ENCODE measurements around the gene ATF7.
"Not testable (repeated sequence)": the region's sequence is repeated elsewhere in the genome, so short reads cannot be mapped to it uniquely, and the experiment has no call there.

ATF7 gene

DNA sequence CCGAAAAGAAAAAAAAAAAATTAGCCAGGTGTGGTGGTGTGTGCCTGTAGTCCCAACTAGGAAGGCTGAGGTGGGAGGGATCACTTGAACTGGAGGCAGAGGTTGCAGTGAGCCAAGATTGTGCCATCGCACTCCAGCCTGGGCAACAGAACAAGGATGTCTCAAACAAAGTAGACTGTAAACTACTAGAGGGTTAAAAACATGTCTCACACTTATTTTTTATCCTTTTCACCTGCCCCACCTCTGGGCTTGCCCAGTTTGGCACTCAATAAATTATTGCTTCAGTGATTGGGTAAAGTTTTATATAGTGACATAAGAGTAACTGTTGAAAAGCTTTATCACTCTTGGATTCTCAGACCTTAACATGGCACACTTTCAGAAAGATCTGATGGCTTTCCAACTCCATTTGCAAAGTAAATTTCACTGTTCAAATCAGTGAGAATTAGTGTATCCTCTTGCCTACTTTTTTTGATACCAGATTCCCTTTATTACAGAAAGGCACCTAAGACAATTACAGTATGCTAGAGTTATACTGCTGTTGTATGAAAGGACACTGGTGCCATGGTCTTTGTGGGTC is 62.6 kb downstream of the ATF7 start:
- no peak for DNase-seq

DNA sequence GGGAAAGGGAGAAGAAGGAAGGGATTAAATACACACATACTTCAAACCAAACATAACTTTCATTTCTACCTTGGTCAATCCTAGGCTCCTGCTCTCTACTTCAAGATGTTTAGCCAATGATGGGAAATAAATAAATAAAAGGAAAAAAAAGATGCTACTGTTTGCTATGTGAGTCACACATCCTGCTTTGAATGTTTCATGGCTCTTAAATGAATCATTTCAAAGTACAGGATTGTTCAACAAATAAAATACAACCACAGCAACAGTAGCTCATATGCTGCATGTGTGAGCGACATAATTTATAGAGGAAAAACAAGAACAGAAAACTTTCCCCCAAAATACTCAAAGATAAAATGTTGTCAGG is 64.6 kb downstream of the ATF7 start:
- peak; percentile 86 for DNase-seq

DNA sequence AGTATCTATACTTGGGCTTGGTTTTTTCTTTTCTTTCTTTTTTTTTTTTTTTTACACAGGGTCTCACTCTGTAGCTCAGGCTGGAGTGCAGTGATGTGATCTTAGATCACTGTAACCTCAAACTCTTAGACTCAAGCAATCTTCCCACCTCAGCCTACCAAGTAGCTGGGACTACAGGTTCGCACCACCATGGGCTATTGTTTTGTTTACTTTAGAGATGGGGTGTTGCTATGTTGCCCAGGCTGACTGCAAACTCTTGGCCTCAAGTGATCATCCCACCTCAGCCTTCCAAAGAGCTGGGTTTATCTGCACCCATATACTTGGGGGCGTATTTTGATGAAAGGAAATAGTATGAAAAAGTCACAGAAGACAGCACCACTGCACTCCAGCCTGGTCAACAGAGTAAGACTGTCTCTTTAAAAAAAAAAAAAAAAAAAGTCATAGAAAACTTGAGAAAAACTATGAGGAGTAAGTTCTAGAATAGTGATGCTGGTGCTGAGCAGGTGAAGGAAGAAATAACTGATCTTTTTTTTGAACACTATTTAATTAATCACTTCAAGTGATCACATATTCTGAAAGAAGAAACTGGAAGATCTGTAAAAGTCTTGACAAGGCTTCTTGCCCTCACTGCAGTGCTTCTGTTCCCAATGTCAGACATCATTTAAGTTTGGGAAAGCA is 65.1 kb downstream of the ATF7 start:
- DNase-seq, result peak; percentile 10

DNA sequence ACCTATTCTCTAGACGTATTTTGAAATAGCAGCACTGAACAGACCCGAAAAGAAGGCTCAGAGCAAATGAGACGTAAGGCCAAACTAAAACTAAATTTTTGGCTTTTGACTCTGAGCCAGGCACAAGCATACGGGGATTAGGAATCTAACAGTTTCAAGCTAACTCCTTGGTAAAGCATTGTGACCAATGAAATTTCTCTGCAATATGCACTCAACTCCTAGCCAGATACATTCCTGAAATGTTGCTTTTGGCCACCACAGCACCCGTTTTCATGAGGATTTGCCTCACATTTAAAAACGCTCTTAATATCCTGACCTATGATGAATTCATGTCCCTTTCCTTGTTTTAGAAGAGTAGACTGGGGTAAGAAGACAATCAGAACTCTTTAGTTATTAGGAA is 65.8 kb downstream of the ATF7 start:
- DNase-seq, result peak; percentile 74

DNA sequence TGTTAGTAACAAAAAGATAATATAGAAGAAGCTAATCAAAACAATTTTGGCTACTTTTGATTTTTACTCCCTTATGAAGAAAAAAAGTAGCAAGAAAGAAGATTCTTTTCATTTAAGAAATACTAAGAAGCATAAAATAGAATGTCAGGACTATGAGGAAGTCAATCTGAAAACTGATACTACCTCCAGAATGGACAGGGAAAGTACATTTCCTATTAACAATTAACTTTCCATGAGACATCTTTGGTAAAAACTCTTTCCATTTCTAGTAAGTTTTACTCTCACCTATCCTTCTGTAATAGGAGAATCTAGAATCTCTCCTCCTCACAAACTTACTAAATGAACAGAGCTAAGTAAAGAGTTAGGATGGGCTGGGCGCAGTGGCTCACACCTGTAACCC is 67.6 kb downstream of the ATF7 start:
- no peak for DNase-seq

DNA sequence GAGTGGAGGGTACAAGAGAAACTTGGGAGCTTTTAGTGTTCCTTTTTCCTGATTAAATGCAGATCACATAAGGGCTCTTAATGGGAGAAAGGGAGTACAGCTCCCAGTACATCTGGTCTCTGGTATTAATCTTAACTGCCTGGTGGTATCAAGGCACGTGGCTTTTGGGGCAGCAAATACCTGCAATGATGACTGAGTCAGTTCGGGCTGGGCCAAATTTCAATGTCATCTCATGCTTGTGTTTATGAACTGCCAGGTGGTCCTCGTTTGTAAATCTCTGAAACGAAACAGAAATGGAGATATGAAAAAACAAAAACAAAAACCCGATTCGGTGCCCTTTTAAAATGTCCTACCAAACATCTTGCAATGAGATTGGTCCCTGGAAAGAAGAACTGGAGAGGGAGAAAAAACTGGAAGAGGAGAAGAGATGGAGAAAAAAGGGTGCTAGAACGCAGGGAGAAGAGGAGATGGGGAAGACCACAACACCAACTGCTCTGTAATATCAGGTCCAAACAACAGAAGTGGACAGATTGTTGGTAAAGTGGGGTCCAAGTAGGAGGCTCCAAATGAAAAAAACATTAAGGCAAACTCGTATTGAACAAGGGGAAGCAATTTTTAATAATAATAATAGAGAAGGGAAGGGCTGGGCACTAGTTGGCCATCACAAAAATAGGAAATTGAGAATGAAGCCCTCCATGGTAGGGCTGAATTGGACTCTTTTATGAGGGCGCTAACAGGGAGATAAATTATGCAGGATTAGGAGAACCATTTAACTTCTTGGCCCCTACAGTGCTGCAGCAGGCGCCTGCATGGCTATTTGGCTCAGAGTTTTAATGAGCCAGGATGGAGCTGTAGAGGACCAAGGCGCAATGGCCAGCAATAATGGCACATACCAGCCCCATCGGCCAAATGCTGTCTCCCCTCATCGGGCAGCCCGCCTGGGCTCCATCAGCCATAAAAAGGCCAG is 73.5 kb downstream of the ATF7 start:
- DNase-seq, result no peak

DNA sequence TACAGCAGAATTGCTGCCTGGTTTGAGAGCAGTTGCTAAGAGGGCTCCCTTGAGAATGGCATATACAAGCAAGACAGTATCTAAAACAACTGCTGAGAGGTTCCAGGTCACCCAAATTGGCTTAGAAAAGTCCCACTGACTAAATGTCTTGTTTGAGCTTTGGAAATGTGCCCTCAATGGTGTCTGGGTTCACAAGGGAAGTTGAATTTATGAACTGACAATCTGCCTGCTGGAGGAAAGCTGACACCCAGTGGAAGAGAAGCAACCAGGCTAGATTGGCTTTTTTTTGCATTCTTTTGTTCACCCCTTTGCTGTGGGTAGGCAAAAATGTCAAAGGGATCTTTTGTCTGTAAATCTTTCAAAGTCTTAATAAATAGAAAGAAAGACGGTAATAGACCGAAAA is 74.3 kb downstream of the ATF7 start:
- no peak for DNase-seq

DNA sequence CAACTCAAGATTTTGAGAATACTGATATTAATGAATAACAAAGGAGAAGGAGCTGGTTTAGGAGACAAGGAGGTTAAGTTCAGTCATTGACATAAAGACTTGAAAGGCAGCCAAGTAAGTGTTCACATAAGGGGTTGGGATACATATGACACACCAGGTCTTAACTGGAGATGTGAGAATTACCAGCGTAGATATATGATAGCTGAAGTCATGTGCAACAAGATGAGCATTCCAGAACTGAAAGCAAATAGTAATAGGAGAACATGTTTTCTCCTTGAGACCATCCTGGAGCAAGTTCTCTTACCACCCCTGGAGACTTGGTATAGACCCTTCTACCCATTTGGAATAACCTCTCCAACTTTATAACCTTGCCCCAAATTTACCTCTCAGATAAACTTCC is 75.6 kb downstream of the ATF7 start:
- peak; percentile 5 for DNase-seq

DNA sequence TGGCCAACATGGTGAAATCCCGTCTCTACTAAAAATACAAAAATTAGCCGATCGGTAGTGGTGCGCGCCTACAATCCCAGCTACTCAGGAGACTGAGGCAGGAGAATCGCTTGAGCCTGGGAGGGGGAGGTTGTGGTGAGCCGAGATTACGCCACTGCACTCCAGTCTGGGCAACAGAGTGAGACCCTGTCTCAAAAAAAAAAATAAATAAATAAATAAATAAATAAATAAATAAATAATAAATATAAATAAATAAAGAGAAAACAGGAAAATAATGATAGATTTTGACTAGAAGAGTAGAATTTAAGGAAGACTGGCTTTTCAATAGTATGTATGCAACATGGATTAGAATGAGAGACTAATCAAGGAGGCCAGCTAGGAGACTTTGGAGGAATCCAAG is 76.1 kb downstream of the ATF7 start:
- DNase-seq, result not testable (repeated sequence)

DNA sequence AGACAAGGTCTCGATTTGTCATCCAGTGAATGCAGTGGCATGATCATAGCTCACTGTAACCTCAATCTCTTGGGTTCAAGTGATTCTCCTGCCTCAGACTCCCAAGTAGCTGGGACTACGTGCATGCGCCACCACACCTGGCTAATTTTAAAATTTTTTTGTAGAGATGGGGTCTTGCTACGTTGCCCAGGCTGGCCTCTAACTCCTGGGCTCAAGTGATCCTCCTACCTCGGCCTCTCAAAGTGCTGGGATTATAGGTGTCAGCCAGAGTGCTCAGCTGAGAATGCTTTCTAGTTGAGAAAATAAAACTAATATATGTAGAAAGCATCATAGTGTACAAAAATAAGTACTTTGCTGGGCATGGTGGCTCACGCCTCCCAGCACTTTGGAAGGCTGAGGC is 77.8 kb downstream of the ATF7 start:
- not testable (repeated sequence) for DNase-seq

DNA sequence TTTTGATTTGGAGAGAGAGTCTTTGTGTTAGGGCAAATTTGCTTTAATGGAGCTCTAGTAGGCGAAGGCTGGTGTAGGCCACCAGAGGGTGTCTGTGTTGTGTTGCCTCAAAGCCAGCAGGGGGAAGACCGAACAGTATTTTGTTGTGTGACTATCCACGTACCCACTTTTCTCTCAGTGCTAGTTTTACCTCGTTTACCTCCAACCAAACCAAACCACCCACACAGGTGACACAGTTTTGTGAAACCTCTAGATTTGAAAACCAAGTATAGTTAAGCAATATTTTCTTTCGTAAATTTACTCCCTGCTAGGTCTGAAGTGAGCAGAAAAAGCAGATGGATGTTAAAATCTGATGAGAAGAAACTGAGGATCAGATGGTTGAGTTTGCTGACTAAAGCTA is 82.6 kb downstream of the ATF7 start:
- DNase-seq, result peak; percentile 66

DNA sequence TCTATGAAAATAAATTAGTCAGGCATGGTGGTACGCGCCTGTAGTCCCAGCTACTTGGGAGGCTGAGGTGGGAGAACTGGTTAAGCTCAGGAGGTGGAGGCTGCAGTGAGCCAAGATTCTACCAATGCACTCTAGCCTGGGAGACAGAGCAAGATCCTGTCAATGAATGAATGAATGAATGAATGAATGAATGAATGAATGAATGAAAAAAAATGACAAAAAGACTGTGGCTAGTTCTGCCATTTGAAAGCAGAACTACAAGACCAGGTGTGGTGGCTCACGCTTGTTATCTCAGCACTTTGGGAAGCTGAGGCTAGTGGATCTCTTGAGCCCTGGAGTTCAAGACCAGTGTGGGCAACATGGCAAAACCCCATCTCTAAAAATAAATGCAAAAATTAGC is 86.7 kb downstream of the ATF7 start:
- DNase-seq, result no peak

DNA sequence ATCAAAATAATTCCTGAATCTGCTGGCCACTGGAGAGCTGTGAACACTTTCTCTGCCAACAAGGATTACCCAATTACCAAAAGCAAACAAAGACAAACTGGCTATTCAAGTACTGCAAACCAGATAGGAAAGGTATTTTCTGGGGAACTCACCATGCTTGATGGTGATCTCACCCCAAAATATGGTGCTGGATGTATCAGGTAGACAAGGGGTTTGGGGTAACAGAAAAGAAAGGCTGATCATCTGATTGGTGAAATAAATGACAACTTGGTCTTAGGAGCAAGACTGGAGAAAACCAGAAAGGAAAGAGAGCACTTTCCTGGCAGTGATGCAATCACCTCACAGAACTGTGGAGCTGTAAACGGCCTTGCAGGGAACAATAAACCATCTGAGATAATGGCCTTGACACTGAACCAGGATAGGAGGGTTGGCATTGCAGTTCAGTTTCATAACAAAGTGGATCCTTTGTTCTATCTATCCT is 87.9 kb downstream of the ATF7 start:
- peak; percentile 13 for DNase-seq

DNA sequence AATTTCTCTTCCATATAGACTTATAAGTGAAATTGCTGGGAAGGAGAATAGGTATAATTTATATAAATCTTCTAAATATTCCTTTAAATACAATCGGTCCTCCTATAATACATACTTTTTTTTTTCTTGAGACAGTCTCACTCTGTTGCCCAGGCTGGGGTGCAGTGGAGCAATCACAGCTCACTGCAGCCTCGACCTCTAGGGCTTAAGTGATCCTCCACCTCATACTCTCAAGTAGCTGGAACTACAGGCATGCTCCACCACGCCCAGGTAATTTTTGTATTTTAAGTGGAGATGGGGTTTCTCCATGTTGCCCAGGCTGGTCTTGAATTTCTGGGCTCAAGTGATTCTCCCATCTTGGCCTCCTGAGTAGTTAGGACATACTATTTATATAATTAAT is 89.2 kb downstream of the ATF7 start:
- DNase-seq, result no peak

DNA sequence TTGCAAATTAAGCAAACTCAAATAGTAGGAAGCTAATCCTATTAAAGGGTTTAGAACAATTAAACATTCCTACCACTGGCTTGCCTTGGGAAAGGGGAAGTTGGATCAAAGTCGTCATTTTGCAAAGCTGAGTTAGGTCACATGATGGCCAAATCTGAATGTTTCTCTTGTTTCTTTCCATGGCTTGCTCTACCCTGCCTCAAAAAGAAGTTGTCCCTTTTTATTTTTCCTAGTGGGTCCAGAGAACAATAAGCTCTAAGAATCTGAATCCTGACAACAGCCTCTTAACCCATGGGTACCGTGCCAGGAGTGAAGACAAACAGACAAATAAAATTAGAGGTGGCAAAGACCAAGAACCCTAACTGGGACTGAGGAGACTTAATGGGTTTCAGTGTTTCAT is 92.7 kb downstream of the ATF7 start:
- DNase-seq, result no peak

DNA sequence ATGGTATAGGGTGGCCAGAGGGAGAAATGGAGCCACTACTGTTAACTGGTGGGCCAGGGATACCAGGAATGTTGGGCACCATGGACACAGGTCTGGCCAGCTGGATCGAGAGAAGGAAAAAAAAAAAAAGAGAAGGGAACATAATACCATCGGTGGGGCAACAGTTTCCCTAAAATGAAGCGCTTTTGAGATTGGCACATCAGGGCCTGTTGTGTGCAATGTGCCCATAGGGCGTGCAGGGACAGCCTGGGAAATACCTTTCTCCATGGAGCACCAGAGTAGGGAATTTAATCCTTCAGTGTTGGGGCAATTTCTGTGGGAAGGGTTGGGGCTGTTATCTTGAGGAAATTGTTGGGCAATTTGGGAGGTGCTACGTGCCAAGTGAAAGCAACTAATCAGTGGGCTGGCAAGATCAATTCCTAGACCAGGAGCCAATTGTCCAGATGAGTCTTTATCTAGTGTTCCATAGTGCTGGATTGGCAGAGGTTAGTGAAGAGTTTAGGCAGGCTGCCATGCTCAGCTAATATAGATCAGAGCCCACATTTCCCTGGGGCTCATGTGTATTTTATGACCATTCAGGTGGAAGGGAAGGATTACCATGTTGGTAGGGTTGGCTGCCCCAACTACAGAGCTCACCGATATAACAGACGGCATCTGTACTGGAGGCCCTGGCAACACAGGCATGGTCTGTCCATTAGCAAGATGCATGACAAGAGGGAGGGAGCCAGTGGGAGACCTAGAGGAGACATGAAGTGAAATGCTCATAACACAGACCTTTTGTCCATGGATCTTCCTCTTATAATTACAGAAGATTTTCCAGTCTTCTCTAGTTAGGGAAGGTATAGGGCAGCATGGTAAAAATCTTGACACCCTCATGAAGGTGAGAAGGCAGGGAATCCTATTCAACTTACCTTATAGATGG is 93.4 kb downstream of the ATF7 start:
- DNase-seq, result no peak

DNA sequence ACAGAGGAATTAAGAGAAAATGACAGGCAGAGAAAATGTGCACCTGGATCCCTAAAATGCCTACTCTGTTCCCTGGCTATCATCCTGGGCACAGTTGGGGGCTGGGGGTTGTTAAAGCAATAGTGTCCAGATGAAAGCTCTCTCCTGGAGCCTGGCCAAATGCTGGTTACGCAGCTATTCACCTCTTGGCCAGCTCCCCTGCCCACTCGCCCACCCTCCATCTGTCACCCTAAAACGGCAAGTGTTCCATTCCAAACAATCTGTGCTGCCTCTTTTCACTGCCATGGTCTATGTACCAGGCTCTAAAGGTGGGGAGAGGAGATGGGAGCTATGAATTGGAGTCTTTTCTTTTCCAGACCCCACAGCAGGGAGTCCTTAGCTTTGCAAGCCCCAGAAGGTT is 94.2 kb downstream of the ATF7 start:
- DNase-seq, result no peak

DNA sequence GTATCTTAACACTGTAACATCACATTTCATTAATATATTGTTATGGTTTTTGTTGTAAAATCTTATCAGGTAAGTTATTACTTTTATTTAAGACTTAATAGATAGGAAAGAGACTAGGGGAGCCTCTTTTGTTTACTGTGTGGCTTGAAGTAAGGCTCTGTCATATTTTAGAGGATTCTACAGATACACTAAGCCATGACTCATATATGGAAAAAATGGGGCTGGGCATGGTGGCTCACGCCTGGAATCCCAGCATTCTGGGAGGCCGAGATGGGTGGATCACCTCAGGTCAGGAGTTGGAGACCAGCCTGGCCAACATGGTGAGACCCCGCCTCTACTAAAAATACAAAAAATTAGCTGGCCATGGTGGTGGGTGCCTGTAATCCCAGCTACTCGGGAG is 95.3 kb downstream of the ATF7 start:
- peak; percentile 68 for DNase-seq

DNA sequence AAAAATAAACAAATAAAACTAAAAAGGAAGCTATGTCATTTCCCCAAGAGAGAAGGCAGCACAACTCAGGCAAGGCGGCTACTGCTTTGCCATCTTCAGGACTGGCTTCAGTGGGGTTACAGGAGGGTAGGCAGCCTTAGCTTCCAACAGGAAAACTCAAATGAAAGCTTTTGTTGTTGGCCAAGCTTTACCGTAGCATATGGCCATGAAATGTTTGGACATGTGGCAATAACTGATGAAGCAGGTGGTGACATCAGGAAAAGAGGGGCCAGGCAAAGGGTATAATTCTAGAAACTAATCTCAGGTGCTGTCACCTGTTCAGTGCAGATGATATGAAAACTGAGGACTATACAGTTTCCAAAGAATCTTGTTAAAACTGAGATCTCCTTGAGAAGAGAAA is 96.1 kb downstream of the ATF7 start:
- no peak for DNase-seq

DNA sequence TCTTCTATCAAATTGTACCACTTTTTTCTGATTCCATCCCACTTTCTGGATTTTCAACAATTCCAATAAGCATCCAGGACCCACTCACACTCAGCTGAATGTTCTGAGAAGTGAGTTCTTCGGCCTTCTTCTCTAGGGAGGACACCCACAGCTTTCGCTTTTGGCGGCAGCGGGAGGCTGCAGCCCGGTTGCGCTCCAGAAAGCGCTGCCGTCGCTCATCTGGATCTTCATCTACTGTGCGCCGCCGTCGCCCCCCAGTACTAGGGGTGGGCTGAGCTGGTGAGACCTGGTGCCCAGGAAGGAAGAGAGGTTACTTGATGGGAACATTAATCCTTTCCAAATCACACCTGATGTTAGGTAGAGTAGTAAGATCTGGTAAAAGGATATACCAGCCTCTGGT is 101.7 kb downstream of the ATF7 start:
- DNase-seq, result no peak

DNA sequence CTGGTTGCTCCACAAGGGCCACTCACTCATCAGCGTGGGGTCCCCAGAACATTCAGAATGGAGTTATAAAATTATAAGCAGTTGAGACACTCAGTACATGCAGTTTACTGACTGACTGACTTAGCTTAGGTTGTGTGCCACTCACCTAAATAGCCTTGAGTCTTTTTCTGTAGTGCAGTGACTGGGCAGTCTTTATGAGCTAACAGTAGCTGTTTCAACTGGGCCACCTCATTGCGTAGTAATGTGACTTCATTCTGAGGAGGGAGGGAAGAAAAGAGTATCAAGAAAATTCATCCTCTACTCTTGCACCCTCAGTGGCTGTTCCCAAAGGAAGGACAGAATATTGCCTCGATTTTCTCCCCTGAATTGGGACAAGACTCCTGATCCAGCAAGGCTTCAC is 103.1 kb downstream of the ATF7 start:
- peak; percentile 23 for DNase-seq

DNA sequence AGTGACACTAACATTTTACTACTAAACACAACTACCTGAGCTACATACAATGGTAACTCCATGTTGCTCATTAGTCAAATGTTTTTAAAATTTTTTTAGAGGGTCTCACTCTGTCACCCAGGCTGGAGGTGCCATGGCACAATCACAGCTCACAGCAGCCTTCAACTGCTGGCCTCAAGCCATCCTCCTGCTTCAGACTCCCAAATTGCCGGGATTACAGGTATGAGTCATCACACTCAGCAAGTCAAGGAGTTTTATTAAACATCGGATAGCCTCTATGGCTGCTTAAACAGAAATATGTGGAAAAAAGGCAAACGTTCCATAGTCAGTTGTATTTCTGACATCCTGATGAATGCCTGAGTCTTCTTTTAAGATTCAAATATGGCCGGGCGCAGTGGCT is 107.8 kb downstream of the ATF7 start:
- DNase-seq, result peak; percentile 35

Data from EL (cell line).